HCT116 (cell line): ENCODE measurements around the gene KRT79. TPM values are rescaled to one million over a fixed set of nuclear protein-coding genes. Genes with fewer than 3 reads are reported as not detected.
"Not testable (repeated sequence)": the region's sequence is repeated elsewhere in the genome, so short reads cannot be mapped to it uniquely, and the experiment has no call there.

Experiments
- ATAC-seq: fragments of 200-7000 bp; cut with Tn5 transposase; 2 replicates; pipeline ENCODE4 v1.9.1; 2020; ENCODE audit warnings: mild to moderate bottlenecking, moderate library complexity
- BruUV-seq: library from RNA; stranded (reverse); fragments of 400-500 nt; replicated peaks from 2 replicates; lab custom pipeline; 2021; lab: Mats Ljungman, UMichigan
- CTCF ChIA-PET: fragments of 300-600 bp; sonication (Branson Sonifier 250); formaldehyde crosslinking; loops from one replicate; lab custom pipeline; 2021; ENCODE audit warnings: antibody characterized with exemption; lab: Charles Lee
- POLR2A ChIA-PET: fragments of 300-600, 350-600 bp; sonication (Branson Sonifier 250); formaldehyde crosslinking; loops from one replicate; lab custom pipeline; 2021; ENCODE audit warnings: antibody characterized with exemption; lab: Charles Lee
- RAD21 ChIA-PET, 2 experiments: fragments of 300-600 bp; sonication (Branson Sonifier 250); formaldehyde crosslinking; loops; one replicate each; lab custom pipeline; 2023; ENCODE audit warnings: low total read pairs in 2 of 2; ENCODE audit not compliant: uncharacterized antibody in 2 of 2, unreplicated experiment in 2 of 2, low non-redundant PET in 1 of 2; lab: Charles Lee
- DNase-seq: peaks from one replicate; pipeline ENCODE4 v3.0.0-alpha.2; 2010; ENCODE audit warnings: low read depth, low spot score
- H2AFZ ChIP-seq: fragments of 200-600 bp; shearing (Covaris generic), sonication (generic); 2 replicates; pipeline ENCODE4 v1.6.1; 2017; ENCODE audit warnings: low read depth, mixed run types, mixed read lengths, antibody characterized with exemption, low read length; ENCODE audit not compliant: poor library complexity, severe bottlenecking
- H3K27ac ChIP-seq: 2 replicates; pipeline ENCODE4 v1.5.1; 2012; ENCODE audit warnings: low read depth, low read length
- H3K27me3 ChIP-seq: fragments of 200-600 bp; sonication (generic); 2 replicates; pipeline ENCODE4 v1.6.1; 2016; ENCODE audit warnings: mixed run types, low read length, mixed read lengths; ENCODE audit not compliant: insufficient read depth
- H3K36me3 ChIP-seq, 2 experiments: fragments of 200-500 bp in 1 of 2; fragments of 200-600 bp in 1 of 2; sonication (Bioruptor generic) in 1 of 2; sonication (generic) in 1 of 2; 2 replicates each; pipeline versions ENCODE4 v1.5.1 to v1.6.1; 2014 to 2016; ENCODE audit warnings: low read length in 2 of 2, inconsistent platforms in 1 of 2, mixed read lengths in 1 of 2, mixed run types in 1 of 2; ENCODE audit not compliant: insufficient read depth in 2 of 2, control insufficient read depth in 1 of 2
- H3K4me1 ChIP-seq, 2 experiments: fragments of 200-600 bp in 1 of 2; sonication (generic) in 1 of 2; 2 replicates each; pipeline versions ENCODE4 v1.5.1 to v1.6.1; 2012 to 2017; ENCODE audit warnings: low read length in 2 of 2, inconsistent platforms in 1 of 2, mild to moderate bottlenecking in 1 of 2, mixed read lengths in 1 of 2, mixed run types in 1 of 2, moderate library complexity in 1 of 2; ENCODE audit not compliant: insufficient read depth in 2 of 2, control insufficient read depth in 1 of 2
- H3K4me2 ChIP-seq: fragments of 200-600 bp; sonication (generic); 2 replicates; pipeline ENCODE4 v1.6.1; 2017; ENCODE audit warnings: mixed run types, low read length, mixed read lengths
- H3K4me3 ChIP-seq, 2 experiments: fragments of 200-600 bp in 1 of 2; sonication (generic) in 1 of 2; replicated peaks in 1 of 2; 2 replicates each; pipeline ENCODE4 v1.5.1; 2011 to 2016; ENCODE audit warnings: low read length in 2 of 2, control low read depth in 1 of 2, low read depth in 1 of 2, mild to moderate bottlenecking in 1 of 2, mixed read lengths in 1 of 2, mixed run types in 1 of 2
- H3K79me2 ChIP-seq: fragments of 200-600 bp; sonication (generic); 2 replicates; pipeline ENCODE4 v1.6.1; 2017; ENCODE audit warnings: mild to moderate bottlenecking, mixed run types, low read length, moderate library complexity, mixed read lengths; ENCODE audit not compliant: insufficient read depth
- H3K9ac ChIP-seq: fragments of 200-600 bp; sonication (generic); 2 replicates; pipeline ENCODE4 v1.6.1; 2016; ENCODE audit warnings: low read length, mixed read lengths
- H3K9me2 ChIP-seq: fragments of 200-600 bp; sonication (generic), shearing (Covaris generic); 2 replicates; pipeline ENCODE4 v1.6.1; 2017; ENCODE audit warnings: mixed run types, mild to moderate bottlenecking, moderate library complexity; ENCODE audit not compliant: insufficient read depth
- H3K9me3 ChIP-seq, 2 experiments: fragments of 200-500 bp in 1 of 2; fragments of 200-600 bp in 1 of 2; sonication (Bioruptor generic) in 1 of 2; sonication (generic) in 1 of 2; 2 replicates each; pipeline ENCODE4 v1.6.1; 2014 to 2017; ENCODE audit warnings: low read length in 2 of 2, mixed read lengths in 2 of 2, inconsistent platforms in 1 of 2, low read depth in 1 of 2, mild to moderate bottlenecking in 1 of 2, mixed run types in 1 of 2, moderate library complexity in 1 of 2; ENCODE audit not compliant: control insufficient read depth in 1 of 2, insufficient read depth in 1 of 2
- H4K20me1 ChIP-seq: fragments of 200-600 bp; sonication (generic), shearing (Covaris generic); 2 replicates; pipeline ENCODE4 v1.6.1; 2017; ENCODE audit warnings: mixed run types, mild to moderate bottlenecking, moderate library complexity; ENCODE audit not compliant: insufficient read depth
- CBX3 ChIP-seq: IDR thresholded peaks from 2 replicates; pipeline ENCODE4 v1.6.1; 2012; ENCODE audit warnings: low read depth
- CTCF ChIP-seq, 3 experiments: fragments of 200-600 bp in 1 of 3; sonication (generic) in 1 of 3; IDR thresholded peaks in 2 of 3; conservative IDR thresholded peaks in 1 of 3; 2 replicates each; pipeline ENCODE4 v1.5.1; 2012 to 2017; ENCODE audit warnings: low read depth in 2 of 3, low read length in 2 of 3, antibody characterized with exemption in 1 of 3, borderline replicate concordance in 1 of 3, control low read depth in 1 of 3, mild to moderate bottlenecking in 1 of 3, mixed read lengths in 1 of 3, mixed run types in 1 of 3, moderate library complexity in 1 of 3; ENCODE audit not compliant: insufficient read depth in 1 of 3
- EZH2phosphoT487 ChIP-seq: fragments of 200-600 bp; IDR thresholded peaks from 2 replicates; pipeline ENCODE4 v1.6.1; 2018; ENCODE audit warnings: antibody characterized with exemption, borderline replicate concordance
- SIN3A ChIP-seq: IDR thresholded peaks from 2 replicates; pipeline ENCODE4 v1.6.1; 2012; ENCODE audit warnings: low read depth
- SRF ChIP-seq: IDR thresholded peaks from 2 replicates; pipeline ENCODE4 v1.6.1; 2012; ENCODE audit warnings: low read depth
- YY1 ChIP-seq: IDR thresholded peaks from 2 replicates; pipeline ENCODE4 v1.6.1; 2011; ENCODE audit warnings: low read length, low read depth, moderate library complexity, mild to moderate bottlenecking; ENCODE audit not compliant: insufficient replicate concordance; ENCODE audit errors: extremely low read depth
- ZBTB33 ChIP-seq: IDR thresholded peaks from 2 replicates; pipeline ENCODE4 v1.6.1; 2011; ENCODE audit warnings: mild to moderate bottlenecking, low read length, moderate library complexity; ENCODE audit not compliant: insufficient replicate concordance; ENCODE audit errors: extremely low read depth
- ZFX ChIP-seq: fragments of 450-650 bp; IDR thresholded peaks from 2 replicates; pipeline ENCODE4 v1.6.1; 2017
- intact Hi-C: fragments of 100-400 bp; cut with micrococcal nuclease; formaldehyde crosslinking; loops from 2 replicates; pipeline ENCODE4 v1.10.0; 2022
- total RNA-seq: library from RNA; stranded (reverse); gene quantifications from one replicate; pipeline ENCODE4 v1.2.1, GENCODE V29; 2021; ENCODE audit not compliant: unreplicated experiment

KRT79 gene
- total RNA-seq, 1 experiment from 2014 or later, result not detected

GRCh38 chr12:52880499-52880898 lies 46.4 kb upstream of the KRT79 start:
- BruUV-seq, H3K9me3 ChIP-seq, H3K27ac ChIP-seq, ATAC-seq, H4K20me1 ChIP-seq, H3K27me3 ChIP-seq, DNase-seq, H3K9me2 ChIP-seq, H3K36me3 ChIP-seq, H3K79me2 ChIP-seq: not testable (repeated sequence)
- RAD21 ChIA-PET, result interaction anchor here (0.8 to 3.0 kb wide), 13 partner anchors 10 to 740 kb away, joined by 3 to 19 read pairs (median 6); no protein-coding TSS in a partner anchor
- CTCF ChIA-PET, result interaction anchor here (0.7 to 8.9 kb wide), 24 partner anchors 9 to 759 kb away, joined by 3 to 140 read pairs (median 10); partner anchors contain the start of genes EIF4B and KRT8
- intact Hi-C loops, result loop anchor here (1.0 kb wide), 2 partner anchors 489 to 508 kb away; no protein-coding TSS in a partner anchor
- Histone ChIP-seq H3K4me3 (0 out of 4 replicates have a peak overlapping the region, but pooled peaks of 1 of the 2 experiments have one; percentile 49), H3K4me2 (peak overlapping the region; percentile 84), H2AFZ (peak overlapping the region; percentile 92), H3K9ac (peak overlapping the region; percentile 44; the same call in 1 of the 2 replicates), H3K4me1 (peaks cover 31 to 61% of the 10 kb centered on the region in 2 experiments)
- POLR2A ChIA-PET, result interaction anchor here (0.7 to 4.8 kb wide), 4 partner anchors 24 to 740 kb away, joined by 3 to 40 read pairs (median 4); partner anchors contain the start of gene KRT8

GRCh38 chr12:52879394-52880351 lies 45.6 kb upstream of the KRT79 start:
- Histone ChIP-seq H3K4me2 (peak overlapping the region; percentile 84), H4K20me1 (no peaks in the 10 kb centered on the region), H3K27me3 (no peaks in the 10 kb centered on the region), H3K4me3 (peak overlapping the region; percentile 30 to 49), H3K4me1 (peaks cover 33 to 61% of the 10 kb centered on the region in 2 experiments), H3K9me3 (no peaks in the 10 kb centered on the region), H3K36me3 (no peaks in the 10 kb centered on the region), H3K9ac (peak overlapping the region; percentile 44), H3K79me2 (no peaks in the 10 kb centered on the region), H3K27ac (peak overlapping the region; percentile 44), H2AFZ (peak overlapping the region; percentile 92), H3K9me2 (no peaks in the 10 kb centered on the region)
- BruUV-seq, result no TSS peak
- CTCF ChIA-PET, result interaction anchor here (0.6 to 8.9 kb wide), 54 partner anchors 9 to 855 kb away, joined by 3 to 140 read pairs (median 4); partner anchors contain the start of genes EIF4B, KRT74 and KRT8
- POLR2A ChIA-PET, result interaction anchor here (0.6 to 4.8 kb wide), 7 partner anchors 25 to 739 kb away, joined by 3 to 40 read pairs (median 4); partner anchors contain the start of gene KRT8
- ATAC-seq, result peak; percentile 87
- RAD21 ChIA-PET, result interaction anchor here (0.6 to 3.0 kb wide), 22 partner anchors 9 to 739 kb away, joined by 3 to 19 read pairs (median 6); no protein-coding TSS in a partner anchor
- intact Hi-C loops, result loop anchor here (1.0 kb wide), 4 partner anchors 296 to 740 kb away; no protein-coding TSS in a partner anchor
- DNase-seq, result peak; percentile 86
- no peak for TF ChIP-seq SRF
- no peak for TF ChIP-seq SIN3A
- peak; percentile 13; the same call in 1 of the 2 replicates for TF ChIP-seq ZFX
- TF ChIP-seq ZBTB33, result no peak
- TF ChIP-seq YY1, result no peak
- no peak for TF ChIP-seq CBX3
- peak in 2 of 3 experiments; percentile 76 to 95; a peak in 4 of 6 replicates for TF ChIP-seq CTCF (IDR thresholded peaks at IDR 0.05 in 2 of 3, conservative IDR thresholded peaks at IDR 0.05 in 1 of 3; ENCODE audit: borderline replicate concordance in 1 of 3, insufficient read depth in 1 of 3, low read depth in 2 of 3, low read length in 2 of 3)
- TF ChIP-seq EZH2phosphoT487, result no peak
